ENCODE data around the gene LCN6.
A peak's percentile ranks its signal among the peaks of the same experiment; 100 is the strongest.
"Not testable (repeated sequence)": the region's sequence is repeated elsewhere in the genome, so short reads cannot be mapped to it uniquely, and the experiment has no call there.

The LCN6 gene

GRCh38 chr9:136748201-136748600 lies at the start of gene LCN6:
Gene LCN6 (minus strand): TSS chr9:136748525. CDS start chr9:136748483, 42 bp downstream.
- H3K9ac ChIP-seq = no peak within 1 kb of the TSS
- H3K27me3 ChIP-seq (ENCODE audit: insufficient read depth, low read depth) = peaks cover 90% of the 10 kb centered on the region
- no peak within 1 kb of the TSS for H3K4me3 ChIP-seq (IDR thresholded peaks at IDR 0.05; ENCODE audit: insufficient read depth, low read depth, low read length)
- no peak within 1 kb of the TSS for H2AFZ ChIP-seq (ENCODE audit: low read depth)
- H3K36me3 ChIP-seq (ENCODE audit: insufficient read depth) = no peaks in the 10 kb centered on the region
- H3K4me1 ChIP-seq (ENCODE audit: low read depth, poor library complexity, severe bottlenecking) = no peaks in the 10 kb centered on the region
- no peak within 1 kb of the TSS for H3K27ac ChIP-seq
- H3K4me2 ChIP-seq = no peak within 1 kb of the TSS
- no peaks in the 10 kb centered on the region for H4K20me1 ChIP-seq (ENCODE audit: insufficient read depth)
- no peaks in the 10 kb centered on the region for H3K79me2 ChIP-seq (ENCODE audit: insufficient read depth, low read depth)
- no peak for TF ChIP-seq CTCF (conservative IDR thresholded peaks at IDR 0.05; ENCODE audit: low read depth, low read length)

- H3K27ac ChIP-seq = not testable (repeated sequence)
Observed at GRCh38 chr9:136796775-136797347, 48.5 kb upstream of the LCN6 start.

GRCh38 chr9:136796238-136796774 lies 48.0 kb upstream of the LCN6 start, which contains the start of gene CCDC183:
Gene CCDC183 (plus strand): TSS chr9:136796338. CDS start chr9:136796398, 60 bp downstream.
- no peaks in the 10 kb centered on the region for H3K36me3 ChIP-seq (ENCODE audit: insufficient read depth)
- H4K20me1 ChIP-seq (ENCODE audit: insufficient read depth) = no peaks in the 10 kb centered on the region
- no peak within 1 kb of the TSS; the same call in 1 of the 2 replicates for H3K9ac ChIP-seq
- no peak within 1 kb of the TSS for H3K4me3 ChIP-seq (IDR thresholded peaks at IDR 0.05; ENCODE audit: insufficient read depth, low read depth, low read length)
- H2AFZ ChIP-seq (ENCODE audit: low read depth) = no peak within 1 kb of the TSS
- TF ChIP-seq CTCF (conservative IDR thresholded peaks at IDR 0.05; ENCODE audit: low read depth, low read length) = no peak
- peak within 1 kb of the TSS; percentile 39 for H3K4me2 ChIP-seq
- H3K4me1 ChIP-seq (ENCODE audit: low read depth, poor library complexity, severe bottlenecking) = peaks cover 46% of the 10 kb centered on the region
- peaks cover 6% of the 10 kb centered on the region; the same call in 1 of the 2 replicates for H3K27me3 ChIP-seq (ENCODE audit: insufficient read depth, low read depth)
- no peaks in the 10 kb centered on the region for H3K79me2 ChIP-seq (ENCODE audit: insufficient read depth, low read depth)
- H3K27ac ChIP-seq = no peak within 1 kb of the TSS

More at GRCh38 chr9:136796775-136797347, 48.5 kb upstream of the LCN6 start:
- not testable (repeated sequence) for H3K27me3 ChIP-seq (ENCODE audit: insufficient read depth, low read depth); H3K4me2 ChIP-seq; H4K20me1 ChIP-seq (ENCODE audit: insufficient read depth); H3K9ac ChIP-seq; H3K36me3 ChIP-seq (ENCODE audit: insufficient read depth); H3K79me2 ChIP-seq (ENCODE audit: insufficient read depth, low read depth); H2AFZ ChIP-seq (ENCODE audit: low read depth); H3K4me3 ChIP-seq (IDR thresholded peaks at IDR 0.05; ENCODE audit: insufficient read depth, low read depth, low read length)
- H3K4me1 ChIP-seq (ENCODE audit: low read depth, poor library complexity, severe bottlenecking) = peaks cover 49% of the 10 kb centered on the region

DNA sequence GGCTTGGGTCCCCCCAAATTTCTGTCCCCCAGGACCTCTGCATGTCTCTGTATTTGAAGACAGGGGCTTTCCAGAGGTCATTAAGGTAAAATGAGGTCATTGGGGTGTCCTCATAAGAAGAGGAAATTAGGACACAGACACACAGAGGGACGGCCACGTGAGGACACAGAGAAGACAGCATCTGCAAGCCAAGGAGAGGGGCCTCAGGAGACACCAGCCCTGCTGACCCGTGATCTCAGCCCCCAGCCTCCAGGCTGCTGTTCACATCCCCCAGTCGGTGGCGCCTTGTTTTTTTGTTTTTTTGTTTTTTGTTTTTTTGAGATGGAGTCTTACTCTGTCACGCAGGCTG lies 46.6 kb upstream of the LCN6 start:
- H2AFZ ChIP-seq (ENCODE audit: low read depth) = no peak overlapping the region
- no peak overlapping the region for H3K4me2 ChIP-seq
- H3K27me3 ChIP-seq (ENCODE audit: insufficient read depth, low read depth) = peaks cover 6% of the 10 kb centered on the region; the same call in 1 of the 2 replicates
- no peak overlapping the region for H3K4me3 ChIP-seq (IDR thresholded peaks at IDR 0.05; ENCODE audit: insufficient read depth, low read depth, low read length)
- no peaks in the 10 kb centered on the region for H3K79me2 ChIP-seq (ENCODE audit: insufficient read depth, low read depth)
- H3K4me1 ChIP-seq (ENCODE audit: low read depth, poor library complexity, severe bottlenecking) = peaks cover 44% of the 10 kb centered on the region
- H3K9ac ChIP-seq = no peak overlapping the region
- H3K36me3 ChIP-seq (ENCODE audit: insufficient read depth) = no peaks in the 10 kb centered on the region
- H4K20me1 ChIP-seq (ENCODE audit: insufficient read depth) = no peaks in the 10 kb centered on the region
- TF ChIP-seq CTCF (conservative IDR thresholded peaks at IDR 0.05; ENCODE audit: low read depth, low read length) = no peak
- no peak overlapping the region for H3K27ac ChIP-seq

Measured in KMS-11 (cell line).